ENCODE results near the gene ALG3. TPM values are rescaled to one million over a fixed set of nuclear protein-coding genes. Genes with fewer than 3 reads are reported as not detected.

The ALG3 gene
- 10 to 100 TPM; 33.4 to 49.9 TPM for total RNA-seq

DNA sequence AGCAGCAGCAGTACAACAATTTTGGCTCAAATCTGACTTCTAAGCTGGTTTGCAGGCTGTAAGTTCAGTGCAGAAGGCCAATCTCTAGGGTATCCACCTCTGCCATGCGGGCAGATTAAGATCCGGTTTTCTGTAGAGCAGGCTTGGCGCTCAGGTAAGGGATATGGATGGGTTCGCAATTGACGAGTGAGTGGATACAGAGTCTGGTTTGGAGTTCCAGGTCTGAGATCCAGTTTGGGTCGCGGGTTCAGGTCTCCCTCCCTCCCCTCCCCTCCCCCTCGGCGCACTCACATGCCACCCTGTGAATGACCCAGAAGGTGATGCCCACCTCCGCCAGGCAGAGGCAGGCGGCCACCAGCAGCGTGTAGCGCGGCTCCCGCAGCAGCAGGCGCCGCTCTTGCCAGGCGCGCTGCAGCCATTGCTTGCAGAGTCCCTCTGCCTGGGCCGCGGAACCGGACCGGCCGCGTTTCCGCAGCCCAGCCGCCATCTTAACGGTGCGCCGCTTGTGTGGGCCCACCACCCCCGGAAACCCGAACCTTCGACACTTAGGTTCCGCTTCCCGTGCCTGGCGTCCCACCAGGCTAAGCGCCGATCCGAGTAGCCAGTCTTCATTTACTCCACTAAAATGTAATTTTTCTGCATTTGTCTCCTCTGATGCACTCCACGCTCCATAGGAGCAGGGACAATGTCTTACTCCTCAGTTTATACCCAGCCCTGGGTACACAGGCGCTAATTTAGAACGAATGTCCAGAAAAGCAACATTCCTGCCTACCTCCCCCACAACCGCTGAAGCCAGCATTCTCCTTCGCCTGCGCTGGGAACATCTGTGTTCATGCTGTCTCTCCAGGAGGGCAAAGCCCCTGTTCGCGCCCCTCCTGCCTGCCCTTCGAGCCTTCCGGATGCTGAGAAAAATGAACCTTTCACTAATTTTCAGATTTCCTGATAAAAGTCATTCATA, at the start of gene ALG3:
Gene ALG3 (minus strand): TSS at position 509 of the 958 bp plus-strand sequence. CDS start 22 bp downstream, at position 487.
- no peaks in the 10 kb centered on the region for H3K27me3 Mint-ChIP-seq
- ATAC-seq (replicated peaks) = peak; percentile 48
- peaks cover 29% of the 10 kb centered on the region for H3K36me3 Mint-ChIP-seq (ENCODE audit: low read depth)
- peak within 1 kb of the TSS; percentile 100 for H3K4me3 Mint-ChIP-seq
- H3K27ac Mint-ChIP-seq = peak within 1 kb of the TSS; percentile 99
- H3K9me3 Mint-ChIP-seq = no peaks in the 10 kb centered on the region
- H3K4me1 Mint-ChIP-seq = peaks cover 4% of the 10 kb centered on the region

DNA sequence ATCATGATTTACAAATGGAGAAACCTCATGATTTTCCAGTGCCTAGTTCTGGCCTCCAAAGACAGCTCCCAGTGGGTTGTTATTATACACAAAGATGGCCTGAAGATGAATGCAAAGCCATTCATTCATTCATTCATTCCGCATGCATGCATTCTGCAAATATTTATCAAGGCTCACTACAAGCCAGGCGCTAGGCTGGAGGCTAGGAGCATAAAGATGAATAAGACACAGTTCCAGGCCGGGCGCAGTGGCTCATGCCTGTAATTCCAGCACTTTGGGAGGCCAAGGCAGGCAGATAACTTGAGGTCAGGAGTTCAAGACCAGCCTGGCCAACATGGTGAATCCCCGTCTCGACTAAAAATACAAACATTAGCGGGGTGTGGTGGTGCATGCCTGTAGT, 47.9 kb upstream of the ALG3 start:
- H3K4me1 Mint-ChIP-seq = peaks cover 9% of the 10 kb centered on the region
- no peaks in the 10 kb centered on the region for H3K9me3 Mint-ChIP-seq
- H3K4me3 Mint-ChIP-seq = no peak overlapping the region
- H3K27ac Mint-ChIP-seq = no peak overlapping the region
- H3K27me3 Mint-ChIP-seq = no peaks in the 10 kb centered on the region
- peaks cover 23% of the 10 kb centered on the region for H3K36me3 Mint-ChIP-seq (ENCODE audit: low read depth)
- ATAC-seq (replicated peaks) = no peak

DNA sequence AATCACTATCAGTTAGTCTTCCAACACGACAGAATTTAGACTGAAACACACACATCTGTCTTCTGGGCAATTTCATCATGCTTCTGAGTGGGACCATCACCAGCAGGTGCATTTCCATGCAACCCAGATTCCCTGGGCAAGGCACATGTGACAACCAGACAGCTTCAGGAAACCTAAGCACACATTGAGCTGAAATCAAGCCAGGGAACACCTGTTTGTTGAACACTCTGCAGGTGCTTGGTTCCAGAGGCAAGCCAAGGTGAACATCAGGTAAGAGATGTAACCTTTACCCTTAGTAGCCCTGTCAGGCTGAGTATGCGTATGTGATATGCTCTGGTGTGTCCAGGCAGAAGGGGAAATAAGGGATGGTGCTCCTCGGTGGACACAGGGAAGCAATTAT, 47.0 kb upstream of the ALG3 start:
- Mint-ChIP-seq H3K4me1 (peaks cover 9% of the 10 kb centered on the region), H3K4me3 (no peak overlapping the region), H3K27ac (no peak overlapping the region), H3K9me3 (no peaks in the 10 kb centered on the region), H3K27me3 (no peaks in the 10 kb centered on the region), H3K36me3 (ENCODE audit: low read depth) (peaks cover 15% of the 10 kb centered on the region)
- ATAC-seq (replicated peaks) = no peak

DNA sequence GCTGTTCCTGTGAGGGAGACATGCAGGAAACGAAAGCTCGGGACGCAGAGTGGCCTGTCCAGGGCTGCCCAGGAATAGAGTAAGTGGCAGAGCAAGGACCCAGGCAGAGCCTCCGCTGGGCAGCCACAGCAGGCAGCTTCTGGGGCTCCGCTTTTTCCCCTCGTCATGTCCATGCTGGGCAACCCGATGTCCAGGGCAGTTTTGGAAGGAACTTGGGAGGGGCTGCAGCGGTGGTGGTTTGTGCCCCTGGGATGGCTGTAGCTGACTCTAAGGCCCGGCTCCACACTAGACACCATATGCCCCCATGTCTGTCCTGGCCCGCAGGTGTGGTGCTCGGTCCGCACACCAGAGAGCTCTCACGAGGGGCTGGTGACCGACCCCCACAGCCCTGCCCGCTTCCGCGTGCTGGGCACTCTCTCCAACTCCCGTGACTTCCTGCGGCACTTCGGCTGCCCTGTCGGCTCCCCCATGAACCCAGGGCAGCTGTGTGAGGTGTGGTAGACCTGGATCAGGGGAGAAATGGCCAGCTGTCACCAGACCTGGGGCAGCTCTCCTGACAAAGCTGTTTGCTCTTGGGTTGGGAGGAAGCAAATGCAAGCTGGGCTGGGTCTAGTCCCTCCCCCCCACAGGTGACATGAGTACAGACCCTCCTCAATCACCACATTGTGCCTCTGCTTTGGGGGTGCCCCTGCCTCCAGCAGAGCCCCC, 43.1 kb upstream of the ALG3 start:
- no peak for ATAC-seq (replicated peaks)
- no peak overlapping the region for H3K4me3 Mint-ChIP-seq
- H3K9me3 Mint-ChIP-seq = no peaks in the 10 kb centered on the region
- no peaks in the 10 kb centered on the region for H3K27me3 Mint-ChIP-seq
- no peaks in the 10 kb centered on the region for H3K4me1 Mint-ChIP-seq
- H3K27ac Mint-ChIP-seq = no peak overlapping the region
- no peaks in the 10 kb centered on the region for H3K36me3 Mint-ChIP-seq (ENCODE audit: low read depth)

DNA sequence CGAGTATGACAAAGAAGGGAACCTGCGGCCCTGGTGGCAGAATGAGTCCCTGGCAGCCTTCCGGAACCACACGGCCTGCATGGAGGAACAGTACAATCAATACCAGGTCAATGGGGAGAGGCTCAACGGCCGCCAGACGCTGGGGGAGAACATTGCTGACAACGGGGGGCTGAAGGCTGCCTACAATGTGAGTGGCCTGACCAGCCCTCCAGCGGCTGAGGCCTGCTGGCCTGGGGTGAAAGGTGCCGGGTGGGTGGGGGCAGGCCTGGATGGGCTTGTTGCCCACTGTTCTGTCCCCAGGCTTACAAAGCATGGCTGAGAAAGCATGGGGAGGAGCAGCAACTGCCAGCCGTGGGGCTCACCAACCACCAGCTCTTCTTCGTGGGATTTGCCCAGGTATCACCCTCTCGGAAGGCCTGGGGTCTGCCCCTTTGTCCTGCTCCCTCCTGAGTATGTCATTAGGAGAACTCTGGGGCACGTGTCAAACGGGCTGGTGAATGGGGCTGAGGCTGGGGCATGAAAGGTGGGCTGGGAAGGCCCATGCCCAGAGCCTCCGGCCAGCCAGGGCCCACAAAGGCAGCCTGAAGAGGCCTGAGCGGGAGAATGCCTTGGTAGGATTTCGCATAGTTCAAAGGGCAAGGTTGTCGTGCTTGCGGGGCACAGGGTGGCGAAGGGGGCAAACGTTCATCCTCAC, 42.4 kb upstream of the ALG3 start:
- Mint-ChIP-seq H3K9me3 (no peaks in the 10 kb centered on the region), H3K27ac (no peak overlapping the region), H3K27me3 (peaks cover 2% of the 10 kb centered on the region), H3K36me3 (ENCODE audit: low read depth) (no peaks in the 10 kb centered on the region), H3K4me3 (no peak overlapping the region), H3K4me1 (no peaks in the 10 kb centered on the region)
- no peak for ATAC-seq (replicated peaks)

DNA sequence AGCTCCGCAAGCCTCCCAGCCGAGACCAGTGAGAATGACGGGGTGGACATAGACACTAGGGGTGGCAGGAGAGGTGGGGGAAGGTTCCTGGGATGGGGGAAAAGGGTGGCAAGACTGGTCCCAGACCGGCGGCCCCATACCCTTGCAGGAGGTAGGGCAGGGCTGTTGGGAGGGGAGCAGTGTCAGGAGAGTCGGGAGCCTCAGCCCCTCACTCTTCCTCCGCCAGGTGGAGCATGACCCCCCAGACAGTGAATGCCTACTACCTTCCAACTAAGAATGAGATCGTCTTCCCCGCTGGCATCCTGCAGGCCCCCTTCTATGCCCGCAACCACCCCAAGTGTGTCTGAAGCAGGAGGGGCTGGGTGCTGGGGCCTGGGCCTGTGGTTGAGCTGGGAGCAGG, 41.6 kb upstream of the ALG3 start:
- Mint-ChIP-seq H3K36me3 (ENCODE audit: low read depth) (no peaks in the 10 kb centered on the region), H3K27ac (no peak overlapping the region)

DNA sequence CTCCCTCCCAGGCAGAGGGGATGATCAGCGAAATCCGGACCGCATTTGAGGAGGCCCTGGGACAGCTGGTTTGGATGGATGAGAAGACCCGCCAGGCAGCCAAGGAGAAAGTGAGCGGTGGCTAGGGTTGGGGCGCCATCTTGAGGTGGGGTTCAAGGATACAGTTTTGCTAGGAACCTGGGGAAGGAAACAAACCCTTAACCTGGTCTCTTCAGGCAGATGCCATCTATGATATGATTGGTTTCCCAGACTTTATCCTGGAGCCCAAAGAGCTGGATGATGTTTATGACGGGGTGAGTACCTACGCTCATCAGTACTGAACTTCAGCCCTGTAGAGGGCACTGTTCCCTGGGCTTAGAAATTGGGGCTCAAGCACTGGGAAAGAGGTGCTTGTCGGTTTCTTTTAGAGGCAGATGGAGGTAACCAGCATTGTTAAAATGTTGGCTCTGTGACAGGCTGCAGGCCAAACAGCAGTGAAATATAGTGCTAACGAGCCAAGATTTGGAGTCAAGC, 40.7 kb upstream of the ALG3 start:
- H3K27me3 Mint-ChIP-seq = peaks cover 11% of the 10 kb centered on the region
- no peaks in the 10 kb centered on the region for H3K4me1 Mint-ChIP-seq
- H3K27ac Mint-ChIP-seq = no peak overlapping the region
- H3K4me3 Mint-ChIP-seq = no peak overlapping the region
- no peaks in the 10 kb centered on the region for H3K9me3 Mint-ChIP-seq
- peak; percentile 82 for ATAC-seq (replicated peaks)
- H3K36me3 Mint-ChIP-seq (ENCODE audit: low read depth) = no peaks in the 10 kb centered on the region

More for the DNA sequence above, 41.6 kb upstream of the ALG3 start:
- Mint-ChIP-seq H3K4me3 (no peak overlapping the region), H3K27me3 (peaks cover 9% of the 10 kb centered on the region), H3K9me3 (no peaks in the 10 kb centered on the region), H3K4me1 (no peaks in the 10 kb centered on the region)
- ATAC-seq (replicated peaks) = no peak

DNA sequence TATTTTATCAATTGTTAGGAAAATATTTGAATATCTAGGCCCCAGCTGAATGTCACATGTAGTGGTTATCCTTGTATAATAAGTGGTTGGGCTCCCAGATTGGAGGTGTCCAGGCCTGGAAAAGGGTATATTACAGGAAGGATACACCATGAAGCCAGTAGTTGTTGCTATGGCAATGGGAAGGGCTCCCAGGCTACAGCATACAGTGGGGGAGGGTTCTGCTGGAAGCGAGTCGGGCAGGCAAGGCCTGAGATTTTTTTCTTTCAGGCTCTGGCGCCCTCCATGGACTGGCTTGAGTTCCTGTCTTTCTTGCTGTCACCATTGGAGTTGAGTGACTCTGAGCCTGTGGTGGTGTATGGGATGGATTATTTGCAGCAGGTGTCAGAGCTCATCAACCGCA, 35.9 kb upstream of the ALG3 start:
- Mint-ChIP-seq H3K4me3 (no peak overlapping the region), H3K9me3 (no peaks in the 10 kb centered on the region), H3K36me3 (ENCODE audit: low read depth) (no peaks in the 10 kb centered on the region), H3K4me1 (peaks cover 3% of the 10 kb centered on the region), H3K27ac (no peak overlapping the region), H3K27me3 (peaks cover 11% of the 10 kb centered on the region)
- peak; percentile 66 for ATAC-seq (replicated peaks)

DNA sequence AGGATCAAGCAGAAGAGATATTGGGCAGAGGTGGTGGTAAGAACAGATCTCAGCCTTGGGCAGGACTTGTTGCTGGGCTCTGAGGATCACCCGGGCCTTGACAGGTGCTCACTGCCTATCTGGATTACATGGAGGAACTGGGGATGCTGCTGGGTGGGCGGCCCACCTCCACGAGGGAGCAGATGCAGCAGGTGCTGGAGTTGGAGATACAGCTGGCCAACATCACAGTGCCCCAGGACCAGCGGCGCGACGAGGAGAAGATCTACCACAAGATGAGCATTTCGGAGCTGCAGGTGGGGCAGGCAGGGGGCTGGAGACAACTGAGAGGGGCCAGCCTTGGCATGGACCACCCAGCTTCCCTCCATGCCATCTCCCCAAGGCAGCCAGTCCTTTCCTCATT, 34.9 kb upstream of the ALG3 start:
- no peaks in the 10 kb centered on the region for H3K36me3 Mint-ChIP-seq (ENCODE audit: low read depth)
- H3K9me3 Mint-ChIP-seq = no peaks in the 10 kb centered on the region

DNA sequence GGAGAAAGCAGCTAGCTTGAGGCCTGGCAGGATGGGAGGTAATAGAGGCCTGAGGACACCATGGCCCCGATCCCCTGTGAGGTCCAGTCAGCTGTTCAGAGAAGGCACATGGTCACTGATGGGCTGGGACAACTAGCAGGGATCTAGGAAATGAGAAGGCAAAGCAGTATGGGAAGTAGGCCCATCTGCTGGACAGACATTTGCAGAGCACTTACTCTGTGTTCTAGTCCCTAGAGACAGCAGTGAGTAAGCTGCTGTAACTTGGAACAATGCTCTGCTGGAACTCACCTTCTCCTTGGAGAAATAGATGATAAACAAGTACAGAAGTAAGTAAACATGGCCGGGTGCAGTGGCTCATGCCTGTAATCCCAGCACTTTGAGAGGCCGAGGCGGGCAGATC, 34.2 kb upstream of the ALG3 start:
- Mint-ChIP-seq H3K27ac (no peak overlapping the region), H3K36me3 (ENCODE audit: low read depth) (no peaks in the 10 kb centered on the region), H3K27me3 (peaks cover 16% of the 10 kb centered on the region), H3K4me3 (no peak overlapping the region), H3K4me1 (peaks cover 3% of the 10 kb centered on the region), H3K9me3 (no peaks in the 10 kb centered on the region)
- ATAC-seq (replicated peaks) = no peak

More for the DNA sequence above, 34.9 kb upstream of the ALG3 start:
- H3K4me3 Mint-ChIP-seq = no peak overlapping the region
- no peak overlapping the region for H3K27ac Mint-ChIP-seq
- H3K27me3 Mint-ChIP-seq = peaks cover 13% of the 10 kb centered on the region
- no peak for ATAC-seq (replicated peaks)
- peaks cover 3% of the 10 kb centered on the region for H3K4me1 Mint-ChIP-seq

DNA sequence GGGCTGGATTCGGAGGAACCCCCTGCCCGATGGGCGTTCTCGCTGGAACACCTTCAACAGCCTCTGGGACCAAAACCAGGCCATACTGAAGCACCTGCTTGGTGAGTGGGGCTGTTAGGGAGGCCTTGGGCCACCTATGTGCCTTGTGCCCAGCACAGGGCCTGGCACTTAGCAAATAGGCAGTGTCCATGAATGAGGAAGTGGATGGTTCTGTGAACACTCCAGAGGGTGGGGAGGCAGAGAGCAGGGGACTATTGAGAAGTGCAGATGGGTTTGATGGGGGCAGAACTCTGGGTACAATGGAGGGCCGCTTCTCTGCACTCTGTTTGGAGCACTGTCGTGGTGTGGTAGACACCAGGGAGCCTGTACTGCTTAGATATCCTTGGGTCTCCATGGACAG, 28.6 kb upstream of the ALG3 start:
- Mint-ChIP-seq H3K27me3 (peaks cover 34% of the 10 kb centered on the region), H3K4me3 (no peak overlapping the region), H3K4me1 (peaks cover 9% of the 10 kb centered on the region), H3K9me3 (no peaks in the 10 kb centered on the region), H3K36me3 (ENCODE audit: low read depth) (no peaks in the 10 kb centered on the region), H3K27ac (no peak overlapping the region)
- ATAC-seq (replicated peaks) = no peak

DNA sequence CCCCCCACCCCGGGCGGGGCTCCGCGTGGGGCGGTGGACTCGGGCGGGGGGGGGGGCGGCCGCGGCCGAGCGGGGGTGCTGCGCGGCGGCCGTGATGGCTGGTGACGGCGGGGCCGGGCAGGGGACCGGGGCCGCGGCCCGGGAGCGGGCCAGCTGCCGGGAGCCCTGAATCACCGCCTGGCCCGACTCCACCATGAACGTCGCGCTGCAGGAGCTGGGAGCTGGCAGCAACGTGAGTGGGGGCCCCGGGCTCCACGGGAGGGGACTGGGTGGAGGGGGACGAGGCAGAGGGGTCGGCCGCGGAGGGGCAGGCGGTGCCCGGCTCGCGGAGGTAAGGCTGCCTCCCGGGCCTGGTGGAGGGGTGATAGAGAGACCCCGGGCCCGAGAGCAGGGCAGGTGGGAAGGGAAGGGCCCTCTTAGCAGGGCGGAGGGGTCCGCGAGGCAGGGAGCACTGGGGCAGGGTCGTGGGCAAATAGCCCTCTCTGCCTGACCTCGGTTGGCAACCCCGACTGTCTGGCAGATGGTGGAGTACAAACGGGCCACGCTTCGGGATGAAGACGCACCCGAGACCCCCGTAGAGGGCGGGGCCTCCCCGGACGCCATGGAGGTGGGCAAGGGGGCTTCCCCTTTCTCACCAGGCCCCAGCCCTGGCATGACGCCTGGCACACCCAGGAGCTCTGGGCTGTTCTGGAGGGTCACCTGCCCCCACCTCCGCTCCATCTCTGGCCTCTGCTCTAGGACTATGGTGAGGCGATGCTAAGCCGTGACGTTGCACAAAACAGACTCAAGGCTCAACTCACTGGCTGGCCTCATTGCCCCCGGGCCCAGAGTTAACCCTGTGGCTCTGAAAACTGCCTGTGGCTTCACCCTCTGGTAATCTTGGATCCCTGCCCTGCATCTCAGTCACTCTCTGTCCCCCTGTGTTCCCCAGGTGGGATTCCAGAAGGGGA, 27.5 kb upstream of the ALG3 start, which contains the start of gene ECE2:
Gene ECE2 (plus strand): TSS at position 62 of the 950 bp plus-strand sequence. CDS start 132 bp downstream, at position 194.
- H3K27ac Mint-ChIP-seq = no peak within 1 kb of the TSS
- ATAC-seq (replicated peaks) = no peak
- no peak within 1 kb of the TSS for H3K4me3 Mint-ChIP-seq
- H3K9me3 Mint-ChIP-seq = no peaks in the 10 kb centered on the region
- H3K4me1 Mint-ChIP-seq = peaks cover 7% of the 10 kb centered on the region
- H3K27me3 Mint-ChIP-seq = peaks cover 34% of the 10 kb centered on the region
- H3K36me3 Mint-ChIP-seq (ENCODE audit: low read depth) = no peaks in the 10 kb centered on the region

DNA sequence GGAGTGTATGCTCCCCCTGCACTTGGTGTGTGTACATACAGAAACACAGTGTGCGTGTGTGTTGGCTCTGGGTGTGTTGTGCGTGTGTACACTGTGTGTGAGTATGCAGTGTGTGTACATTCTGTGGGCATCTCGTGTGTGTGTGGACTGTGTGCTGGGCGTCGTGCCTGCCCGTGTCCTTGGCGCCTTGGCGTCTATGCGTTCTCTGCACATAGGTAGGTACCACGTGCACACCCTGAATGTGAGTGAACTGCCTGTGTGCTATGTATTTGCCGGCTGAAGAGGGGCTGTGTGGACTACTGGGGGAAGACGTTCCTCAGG, 26.6 kb upstream of the ALG3 start:
- ATAC-seq (replicated peaks) = no peak
- Mint-ChIP-seq H3K27ac (no peak overlapping the region), H3K9me3 (no peaks in the 10 kb centered on the region)

More for the DNA sequence above, 26.6 kb upstream of the ALG3 start:
- H3K36me3 Mint-ChIP-seq (ENCODE audit: low read depth) = no peaks in the 10 kb centered on the region
- no peak overlapping the region for H3K4me3 Mint-ChIP-seq
- H3K4me1 Mint-ChIP-seq = peaks cover 6% of the 10 kb centered on the region
- peaks cover 34% of the 10 kb centered on the region for H3K27me3 Mint-ChIP-seq
